HCT116 (cell line): ENCODE results near the gene DOCK1. TPM values are rescaled to one million over a fixed set of nuclear protein-coding genes. Genes with fewer than 3 reads are reported as not detected.

Source experiments
- ATAC-seq: fragments of 200-7000 bp; cut with Tn5 transposase; 2 replicates; pipeline ENCODE4 v1.9.1; 2020; ENCODE audit warnings: mild to moderate bottlenecking, moderate library complexity
- BruUV-seq: library from RNA; stranded (reverse); fragments of 400-500 nt; replicated peaks from 2 replicates; lab custom pipeline; 2021; lab: Mats Ljungman, UMichigan
- CTCF ChIA-PET: fragments of 300-600 bp; sonication (Branson Sonifier 250); formaldehyde crosslinking; loops from one replicate; lab custom pipeline; 2021; ENCODE audit warnings: antibody characterized with exemption; lab: Charles Lee
- POLR2A ChIA-PET: fragments of 300-600, 350-600 bp; sonication (Branson Sonifier 250); formaldehyde crosslinking; loops from one replicate; lab custom pipeline; 2021; ENCODE audit warnings: antibody characterized with exemption; lab: Charles Lee
- RAD21 ChIA-PET, 2 experiments: fragments of 300-600 bp; sonication (Branson Sonifier 250); formaldehyde crosslinking; loops; one replicate each; lab custom pipeline; 2023; ENCODE audit warnings: low total read pairs in 2 of 2; ENCODE audit not compliant: uncharacterized antibody in 2 of 2, unreplicated experiment in 2 of 2, low non-redundant PET in 1 of 2; lab: Charles Lee
- DNase-seq: peaks from one replicate; pipeline ENCODE4 v3.0.0-alpha.2; 2010; ENCODE audit warnings: low read depth, low spot score
- H2AFZ ChIP-seq: fragments of 200-600 bp; shearing (Covaris generic), sonication (generic); 2 replicates; pipeline ENCODE4 v1.6.1; 2017; ENCODE audit warnings: low read depth, mixed run types, mixed read lengths, antibody characterized with exemption, low read length; ENCODE audit not compliant: poor library complexity, severe bottlenecking
- H3K27ac ChIP-seq: 2 replicates; pipeline ENCODE4 v1.5.1; 2012; ENCODE audit warnings: low read depth, low read length
- H3K27me3 ChIP-seq: fragments of 200-600 bp; sonication (generic); 2 replicates; pipeline ENCODE4 v1.6.1; 2016; ENCODE audit warnings: mixed run types, low read length, mixed read lengths; ENCODE audit not compliant: insufficient read depth
- H3K36me3 ChIP-seq, 2 experiments: fragments of 200-500 bp in 1 of 2; fragments of 200-600 bp in 1 of 2; sonication (Bioruptor generic) in 1 of 2; sonication (generic) in 1 of 2; 2 replicates each; pipeline versions ENCODE4 v1.5.1 to v1.6.1; 2014 to 2016; ENCODE audit warnings: low read length in 2 of 2, inconsistent platforms in 1 of 2, mixed read lengths in 1 of 2, mixed run types in 1 of 2; ENCODE audit not compliant: insufficient read depth in 2 of 2, control insufficient read depth in 1 of 2
- H3K4me1 ChIP-seq, 2 experiments: fragments of 200-600 bp in 1 of 2; sonication (generic) in 1 of 2; 2 replicates each; pipeline versions ENCODE4 v1.5.1 to v1.6.1; 2012 to 2017; ENCODE audit warnings: low read length in 2 of 2, inconsistent platforms in 1 of 2, mild to moderate bottlenecking in 1 of 2, mixed read lengths in 1 of 2, mixed run types in 1 of 2, moderate library complexity in 1 of 2; ENCODE audit not compliant: insufficient read depth in 2 of 2, control insufficient read depth in 1 of 2
- H3K4me2 ChIP-seq: fragments of 200-600 bp; sonication (generic); 2 replicates; pipeline ENCODE4 v1.6.1; 2017; ENCODE audit warnings: mixed run types, low read length, mixed read lengths
- H3K4me3 ChIP-seq, 2 experiments: fragments of 200-600 bp in 1 of 2; sonication (generic) in 1 of 2; replicated peaks in 1 of 2; 2 replicates each; pipeline ENCODE4 v1.5.1; 2011 to 2016; ENCODE audit warnings: low read length in 2 of 2, control low read depth in 1 of 2, low read depth in 1 of 2, mild to moderate bottlenecking in 1 of 2, mixed read lengths in 1 of 2, mixed run types in 1 of 2
- H3K79me2 ChIP-seq: fragments of 200-600 bp; sonication (generic); 2 replicates; pipeline ENCODE4 v1.6.1; 2017; ENCODE audit warnings: mild to moderate bottlenecking, mixed run types, low read length, moderate library complexity, mixed read lengths; ENCODE audit not compliant: insufficient read depth
- H3K9ac ChIP-seq: fragments of 200-600 bp; sonication (generic); 2 replicates; pipeline ENCODE4 v1.6.1; 2016; ENCODE audit warnings: low read length, mixed read lengths
- H3K9me2 ChIP-seq: fragments of 200-600 bp; sonication (generic), shearing (Covaris generic); 2 replicates; pipeline ENCODE4 v1.6.1; 2017; ENCODE audit warnings: mixed run types, mild to moderate bottlenecking, moderate library complexity; ENCODE audit not compliant: insufficient read depth
- H3K9me3 ChIP-seq, 2 experiments: fragments of 200-500 bp in 1 of 2; fragments of 200-600 bp in 1 of 2; sonication (Bioruptor generic) in 1 of 2; sonication (generic) in 1 of 2; 2 replicates each; pipeline ENCODE4 v1.6.1; 2014 to 2017; ENCODE audit warnings: low read length in 2 of 2, mixed read lengths in 2 of 2, inconsistent platforms in 1 of 2, low read depth in 1 of 2, mild to moderate bottlenecking in 1 of 2, mixed run types in 1 of 2, moderate library complexity in 1 of 2; ENCODE audit not compliant: control insufficient read depth in 1 of 2, insufficient read depth in 1 of 2
- H4K20me1 ChIP-seq: fragments of 200-600 bp; sonication (generic), shearing (Covaris generic); 2 replicates; pipeline ENCODE4 v1.6.1; 2017; ENCODE audit warnings: mixed run types, mild to moderate bottlenecking, moderate library complexity; ENCODE audit not compliant: insufficient read depth
- ATF3 ChIP-seq: IDR thresholded peaks from 2 replicates; pipeline ENCODE4 v1.6.1; 2012
- CEBPB ChIP-seq: IDR thresholded peaks from 2 replicates; pipeline ENCODE4 v1.6.1; 2012; ENCODE audit warnings: low read depth
- EGR1 ChIP-seq: IDR thresholded peaks from 2 replicates; pipeline ENCODE4 v1.6.1; 2012; ENCODE audit warnings: low read depth
- EZH2 ChIP-seq: fragments of 200-600 bp; sonication (generic); IDR thresholded peaks from 2 replicates; pipeline ENCODE4 v1.6.1; 2017; ENCODE audit warnings: antibody characterized with exemption, mixed run types
- EZH2phosphoT487 ChIP-seq: fragments of 200-600 bp; IDR thresholded peaks from 2 replicates; pipeline ENCODE4 v1.6.1; 2018; ENCODE audit warnings: antibody characterized with exemption, borderline replicate concordance
- JUND ChIP-seq: IDR thresholded peaks from 2 replicates; pipeline ENCODE4 v1.6.1; 2012
- MAX ChIP-seq: IDR thresholded peaks from 2 replicates; pipeline ENCODE4 v1.6.1; 2012
- POLR2A ChIP-seq: IDR thresholded peaks from 2 replicates; pipeline ENCODE4 v1.7.0; 2011; ENCODE audit warnings: borderline replicate concordance; ENCODE audit not compliant: insufficient read depth, insufficient read length; ENCODE audit errors: extremely low read depth
- POLR2AphosphoS5 ChIP-seq: IDR thresholded peaks from 2 replicates; pipeline ENCODE4 v1.6.1; 2011; ENCODE audit warnings: mild to moderate bottlenecking, low read depth, low read length, moderate library complexity
- SIN3A ChIP-seq: IDR thresholded peaks from 2 replicates; pipeline ENCODE4 v1.6.1; 2012; ENCODE audit warnings: low read depth
- SP1 ChIP-seq: IDR thresholded peaks from 2 replicates; pipeline ENCODE4 v1.6.1; 2012; ENCODE audit warnings: low read depth
- SRF ChIP-seq: IDR thresholded peaks from 2 replicates; pipeline ENCODE4 v1.6.1; 2012; ENCODE audit warnings: low read depth
- TCF7L2 ChIP-seq: IDR thresholded peaks from 2 replicates; pipeline ENCODE4 v1.7.0; 2011; ENCODE audit warnings: borderline replicate concordance, inconsistent platforms; ENCODE audit not compliant: insufficient read depth, insufficient read length; ENCODE audit errors: extremely low read depth
- intact Hi-C: fragments of 100-400 bp; cut with micrococcal nuclease; formaldehyde crosslinking; loops from 2 replicates; pipeline ENCODE4 v1.10.0; 2022
- total RNA-seq: library from RNA; stranded (reverse); gene quantifications from one replicate; pipeline ENCODE4 v1.2.1, GENCODE V29; 2021; ENCODE audit not compliant: unreplicated experiment
- TF ChIP-seq, protein P1 (sequence below), 3 experiments: fragments of 200-600 bp in 1 of 3; sonication (generic) in 1 of 3; IDR thresholded peaks in 2 of 3; conservative IDR thresholded peaks in 1 of 3; 2 replicates each; pipeline ENCODE4 v1.5.1; 2012 to 2017; ENCODE audit warnings: low read depth in 2 of 3, low read length in 2 of 3, antibody characterized with exemption in 1 of 3, borderline replicate concordance in 1 of 3, control low read depth in 1 of 3, mild to moderate bottlenecking in 1 of 3, mixed read lengths in 1 of 3, mixed run types in 1 of 3, moderate library complexity in 1 of 3; ENCODE audit not compliant: insufficient read depth in 1 of 3

Gene DOCK1
- total RNA-seq, 1 experiment from 2014 or later: 46.5 TPM

GRCh38 chr10:126946746-126947145 is 41.5 kb downstream of the DOCK1 start:
- CTCF ChIA-PET: no interaction called here
- no peak for ATAC-seq
- Histone ChIP-seq H3K4me3 (no peak overlapping the region), H3K9me2 (no peaks in the 10 kb centered on the region), H3K27me3 (no peaks in the 10 kb centered on the region), H3K79me2 (peaks cover 83% of the 10 kb centered on the region), H2AFZ (no peak overlapping the region), H3K4me2 (no peak overlapping the region)
- RAD21 ChIA-PET: no interaction called here
- DNase-seq: no peak
- no peak for TF ChIP-seq POLR2A
- no peak for TF ChIP-seq CEBPB
- TF ChIP-seq SRF: no peak
- TF ChIP-seq POLR2AphosphoS5: no peak
- no peak for TF ChIP-seq EGR1
- no peak for TF ChIP-seq EZH2
- no peak for TF ChIP-seq SP1
- TF ChIP-seq TCF7L2: no peak
- TF ChIP-seq, protein P1, sequence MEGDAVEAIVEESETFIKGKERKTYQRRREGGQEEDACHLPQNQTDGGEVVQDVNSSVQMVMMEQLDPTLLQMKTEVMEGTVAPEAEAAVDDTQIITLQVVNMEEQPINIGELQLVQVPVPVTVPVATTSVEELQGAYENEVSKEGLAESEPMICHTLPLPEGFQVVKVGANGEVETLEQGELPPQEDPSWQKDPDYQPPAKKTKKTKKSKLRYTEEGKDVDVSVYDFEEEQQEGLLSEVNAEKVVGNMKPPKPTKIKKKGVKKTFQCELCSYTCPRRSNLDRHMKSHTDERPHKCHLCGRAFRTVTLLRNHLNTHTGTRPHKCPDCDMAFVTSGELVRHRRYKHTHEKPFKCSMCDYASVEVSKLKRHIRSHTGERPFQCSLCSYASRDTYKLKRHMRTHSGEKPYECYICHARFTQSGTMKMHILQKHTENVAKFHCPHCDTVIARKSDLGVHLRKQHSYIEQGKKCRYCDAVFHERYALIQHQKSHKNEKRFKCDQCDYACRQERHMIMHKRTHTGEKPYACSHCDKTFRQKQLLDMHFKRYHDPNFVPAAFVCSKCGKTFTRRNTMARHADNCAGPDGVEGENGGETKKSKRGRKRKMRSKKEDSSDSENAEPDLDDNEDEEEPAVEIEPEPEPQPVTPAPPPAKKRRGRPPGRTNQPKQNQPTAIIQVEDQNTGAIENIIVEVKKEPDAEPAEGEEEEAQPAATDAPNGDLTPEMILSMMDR (IDR thresholded peaks at IDR 0.05 in 2 of 3, conservative IDR thresholded peaks at IDR 0.05 in 1 of 3; ENCODE audit: borderline replicate concordance in 1 of 3, insufficient read depth in 1 of 3, low read depth in 2 of 3, low read length in 2 of 3): no peak
- no peak for TF ChIP-seq MAX
- TF ChIP-seq SIN3A: no peak
- TF ChIP-seq ATF3: no peak
- TF ChIP-seq EZH2phosphoT487: no peak
- TF ChIP-seq JUND: no peak
- TF ChIP-seq, all 23 proteins: peak for 0
- BruUV-seq: no TSS peak
- peaks cover 0 to 4% of the 10 kb centered on the region in 2 experiments; a peak in 1 of 4 replicates for H3K4me1 ChIP-seq
- H3K9me3 ChIP-seq: peaks cover 7 to 35% of the 10 kb centered on the region in 2 experiments; a peak in 3 of 4 replicates
- H3K9ac ChIP-seq: no peak overlapping the region
- intact Hi-C loops: no loop called here
- H4K20me1 ChIP-seq: no peaks in the 10 kb centered on the region
- H3K27ac ChIP-seq: no peak overlapping the region
- no peaks in the 10 kb centered on the region for H3K36me3 ChIP-seq
- POLR2A ChIA-PET: no interaction called here
